NK-92 treated with Interleukin-12 subunit alpha and Interleukin-12 subunit beta, amount 100 ng/mL, for 24 hours (cell line): Measurements from ENCODE around the gene OTX1.
"Not testable (repeated sequence)": the region's sequence is repeated elsewhere in the genome, so short reads cannot be mapped to it uniquely, and the experiment has no call there.

Source experiments
- DNase-seq: peaks from one replicate; lab custom pipeline; 2025; lab: John Stamatoyannopoulos, UW

The OTX1 gene

GRCh38 chr2:63058921-63059792 is 8.5 kb downstream of the OTX1 start:
- DNase-seq, result no peak

DNA sequence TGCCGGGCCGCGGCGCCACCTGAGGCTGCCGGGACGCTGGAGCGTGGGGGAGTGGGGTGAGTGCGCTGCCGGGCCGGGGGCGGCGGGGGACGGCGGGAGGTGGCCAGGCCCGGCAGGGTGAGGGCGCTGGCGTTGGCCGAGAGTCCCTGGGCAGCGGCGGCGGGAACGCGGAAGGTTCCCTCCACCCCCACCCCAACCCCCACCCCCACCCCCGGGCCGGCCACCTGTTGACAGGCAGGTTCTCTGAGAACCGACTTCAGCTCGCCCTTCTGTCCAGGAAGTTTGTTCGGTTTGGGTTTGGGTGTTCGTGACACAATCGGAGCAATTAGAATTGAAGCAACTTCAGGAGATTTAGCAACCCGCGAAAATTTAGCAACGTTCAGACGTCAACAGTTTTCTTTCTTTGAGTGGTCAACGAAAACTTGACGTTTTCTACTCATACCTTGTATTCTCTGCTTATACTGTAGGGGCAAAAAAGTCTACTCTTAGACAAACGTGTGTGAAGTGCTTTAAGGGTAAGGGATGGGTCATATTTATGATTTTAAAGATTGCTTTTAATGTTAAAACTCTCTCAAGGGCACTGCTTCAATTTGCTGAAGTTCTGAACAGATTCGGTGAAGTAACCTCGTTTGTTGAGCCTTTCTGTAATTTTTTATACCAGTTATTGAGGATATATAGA is 9.3 kb downstream of the OTX1 start:
- no peak for DNase-seq

GRCh38 chr2:63060472-63060991 is 9.9 kb downstream of the OTX1 start:
- no peak for DNase-seq

GRCh38 chr2:63064197-63064596 is 13.6 kb downstream of the OTX1 start:
- no peak for DNase-seq

- DNase-seq, result no peak
Observed at GRCh38 chr2:63064661-63065060, 14.0 kb downstream of the OTX1 start.

DNA sequence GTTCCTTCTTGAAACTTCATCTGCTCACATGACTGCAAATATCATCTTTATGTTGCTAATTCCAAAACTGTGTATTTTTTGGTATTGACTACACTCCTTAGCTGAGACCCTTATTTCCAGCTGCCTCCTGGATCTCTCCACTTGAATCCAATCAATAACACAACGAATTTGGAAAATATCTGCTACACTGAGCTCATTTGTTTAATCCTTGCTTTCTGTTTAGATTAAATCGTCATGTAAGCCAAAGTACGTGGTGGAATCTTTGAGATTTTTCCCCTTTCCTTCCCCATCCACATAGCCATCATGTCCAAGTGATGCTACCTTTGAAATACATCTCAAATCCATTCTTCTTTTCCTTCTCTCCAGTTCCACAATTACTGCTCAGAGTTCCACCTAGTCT is 15.6 kb downstream of the OTX1 start:
- no peak for DNase-seq

GRCh38 chr2:63066838-63067237 is 16.2 kb downstream of the OTX1 start:
- no peak for DNase-seq

GRCh38 chr2:63071664-63072063 is 21.0 kb downstream of the OTX1 start:
- DNase-seq, result no peak

DNA sequence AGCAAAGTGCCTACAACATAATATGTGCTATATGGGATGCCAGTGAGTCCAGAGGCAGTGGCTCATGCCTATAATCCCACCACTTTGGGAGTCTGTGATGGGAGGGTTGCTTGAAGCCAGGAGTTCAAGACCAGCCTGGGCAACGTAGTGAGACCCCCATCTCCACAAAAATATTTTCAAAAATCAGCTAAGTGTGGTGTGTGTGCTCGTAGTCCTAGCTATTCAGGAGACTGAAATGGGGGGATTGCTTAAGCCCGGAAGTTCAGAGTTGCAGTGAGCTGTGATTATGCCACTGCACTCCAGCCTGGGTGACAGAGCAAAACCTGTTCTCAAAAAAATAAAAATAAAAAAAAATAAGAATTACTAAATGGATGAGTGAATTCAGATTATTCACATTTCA is 23.4 kb downstream of the OTX1 start:
- no peak for DNase-seq

GRCh38 chr2:63074399-63074798 is 23.8 kb downstream of the OTX1 start:
- not testable (repeated sequence) for DNase-seq

DNA sequence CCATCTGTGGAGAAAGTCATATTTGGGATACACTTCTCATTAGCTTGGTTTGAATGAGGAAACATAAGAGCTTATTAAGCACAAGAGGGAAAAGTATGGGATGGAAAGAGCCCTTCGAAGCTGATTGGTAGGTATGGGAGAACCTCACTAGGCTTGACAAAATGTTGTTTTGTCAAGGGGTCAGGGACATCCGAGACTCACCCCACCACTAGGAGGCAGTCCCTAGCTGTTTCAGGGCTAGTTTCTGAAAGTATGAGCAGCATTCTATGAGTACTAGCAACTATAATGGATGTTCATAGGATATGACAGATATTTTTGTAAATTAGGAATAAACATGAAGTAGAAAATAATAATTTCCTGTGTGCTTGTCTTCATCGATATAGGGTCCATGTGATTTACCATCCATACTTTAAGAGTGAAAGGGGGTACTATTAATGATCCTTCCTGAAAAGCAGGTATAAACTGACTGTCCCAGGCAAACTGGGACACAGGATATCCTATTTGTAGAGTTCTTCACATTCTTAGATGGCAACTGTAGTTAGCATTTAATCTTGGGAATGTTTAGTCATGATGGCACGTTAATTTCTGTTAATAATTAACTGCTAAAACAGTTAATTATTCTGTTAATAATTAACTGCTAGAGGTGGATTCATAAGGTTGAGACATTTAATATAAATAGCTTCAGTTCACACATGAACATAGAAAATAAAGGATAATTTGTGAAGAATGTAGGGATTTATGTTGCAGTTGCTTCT is 28.4 kb downstream of the OTX1 start:
- DNase-seq, result no peak

DNA sequence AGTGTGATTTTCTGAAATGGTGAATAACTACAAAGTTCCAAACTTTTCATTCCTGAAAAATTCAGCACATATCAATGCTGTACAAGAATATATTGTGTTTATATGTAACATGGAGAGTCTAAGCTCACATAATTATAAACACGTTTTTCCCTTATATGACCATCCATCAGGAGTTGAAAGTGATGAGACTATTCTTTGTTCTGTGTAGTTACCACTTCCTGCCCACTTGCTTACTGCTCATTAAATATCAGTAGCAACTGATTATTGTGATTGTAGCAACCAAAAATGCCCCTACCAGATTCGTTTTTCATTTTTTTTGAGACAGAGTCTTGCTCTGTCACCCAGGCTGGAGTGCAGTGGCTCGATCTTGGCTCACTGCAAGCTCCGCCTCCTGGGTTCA is 30.8 kb downstream of the OTX1 start:
- no peak for DNase-seq

GRCh38 chr2:63086687-63087086 is 36.1 kb downstream of the OTX1 start:
- DNase-seq, result no peak

- DNase-seq, result no peak
Observed at GRCh38 chr2:63092401-63092800, 41.8 kb downstream of the OTX1 start.

DNA sequence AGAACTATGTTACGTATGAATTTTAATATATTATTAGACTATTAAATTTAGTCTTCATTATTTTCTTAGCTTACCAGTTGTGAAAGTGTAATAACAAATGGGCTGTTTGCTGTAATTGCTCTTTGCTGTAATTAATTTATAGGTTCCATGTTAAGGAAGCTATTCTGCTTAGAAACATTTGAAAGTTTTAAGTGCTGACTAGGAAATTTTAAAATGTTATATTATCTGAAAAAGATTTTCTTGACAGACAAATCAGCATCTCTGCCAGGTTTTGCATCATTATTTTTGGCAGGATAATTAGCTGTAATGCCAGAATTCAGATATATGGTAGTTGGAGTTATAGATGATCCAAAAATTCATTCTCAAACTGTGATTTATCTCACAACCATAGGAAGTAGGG is 42.2 kb downstream of the OTX1 start:
- no peak for DNase-seq

DNA sequence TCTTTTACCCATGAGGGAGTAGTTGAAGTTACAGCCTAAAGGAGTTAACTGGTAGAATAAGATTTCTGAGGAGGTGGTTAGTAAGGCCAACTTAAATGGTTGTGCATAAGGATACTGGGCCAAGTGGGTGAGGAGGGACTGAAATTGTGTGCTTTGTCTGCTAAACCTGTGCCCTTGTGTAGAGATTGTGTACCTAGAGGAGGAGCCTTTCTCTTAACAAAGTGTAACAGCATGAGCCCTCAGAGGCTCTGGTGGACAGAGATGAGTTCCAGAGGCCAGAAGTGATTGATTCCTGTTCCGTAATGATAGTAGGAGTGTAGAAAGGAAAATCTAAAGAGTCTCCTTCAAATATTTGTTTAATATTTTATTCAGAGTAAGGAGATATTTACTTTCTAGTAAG is 42.9 kb downstream of the OTX1 start:
- DNase-seq, result no peak

GRCh38 chr2:63096491-63096890 is 45.9 kb downstream of the OTX1 start:
- no peak for DNase-seq

DNA sequence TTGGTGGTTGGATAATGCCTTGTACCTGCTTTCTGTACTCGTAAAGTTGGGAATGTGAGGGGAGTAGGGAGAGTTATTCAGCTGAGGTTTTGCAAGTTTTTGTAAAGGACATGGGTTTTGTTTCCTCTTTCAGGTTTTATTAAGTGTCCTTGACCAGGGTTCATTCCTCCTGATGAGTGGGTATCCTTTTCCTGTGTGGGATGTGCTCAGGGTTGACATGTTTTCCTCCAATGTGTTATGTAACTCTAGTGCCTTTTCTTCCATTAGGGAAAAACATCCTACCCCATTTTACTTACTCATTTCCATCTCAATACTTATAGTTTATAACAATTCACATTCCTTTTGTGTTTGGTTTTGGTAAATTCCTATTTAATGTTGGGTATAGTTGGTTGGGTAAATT is 48.4 kb downstream of the OTX1 start:
- no peak for DNase-seq

DNA sequence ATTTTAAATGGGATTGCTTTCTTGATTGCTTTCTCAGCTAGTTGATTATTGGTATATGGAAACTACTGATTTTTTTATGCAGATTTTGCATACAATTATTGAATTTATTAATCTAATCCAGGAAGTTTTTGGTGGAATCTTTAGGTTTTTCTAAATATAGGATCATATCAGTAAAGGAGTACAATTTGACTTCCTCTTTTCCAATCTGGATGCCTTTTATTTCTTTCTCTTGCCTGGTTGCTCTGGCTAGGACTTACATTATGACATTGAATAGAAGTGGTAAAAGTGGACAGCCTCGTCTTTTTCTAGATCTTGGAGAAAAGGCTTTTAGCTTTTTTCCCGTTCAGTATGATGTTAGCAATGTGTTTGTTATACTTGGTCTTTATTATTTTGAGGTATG is 51.3 kb downstream of the OTX1 start:
- no peak for DNase-seq

- no peak for DNase-seq
Observed at GRCh38 chr2:63104482-63104881, 53.9 kb downstream of the OTX1 start.
